Trophoblast cell (in vitro differentiated cells and primary cell): ENCODE measurements around the gene PSMC3.

Experiments
- DNase-seq, 2 donors: peaks; one replicate each; pipeline ENCODE4 v3.0.0-alpha.2; 2016
- H2AFZ ChIP-seq: 2 replicates; pipeline ENCODE4 v1.6.1; 2013; ENCODE audit warnings: low read length, moderate library complexity, mild to moderate bottlenecking; ENCODE audit not compliant: insufficient read depth, poor library complexity
- H2AK5ac ChIP-seq: 2 replicates; pipeline ENCODE4 v1.6.1; 2013; ENCODE audit warnings: mild to moderate bottlenecking, low read length
- H2BK120ac ChIP-seq: 2 replicates; pipeline ENCODE4 v1.6.1; 2013; ENCODE audit warnings: low read length, mild to moderate bottlenecking, moderate library complexity; ENCODE audit not compliant: insufficient read depth, poor library complexity
- H2BK12ac ChIP-seq: 2 replicates; pipeline ENCODE4 v1.6.1; 2013; ENCODE audit warnings: mild to moderate bottlenecking, low read length, moderate library complexity
- H2BK5ac ChIP-seq: 2 replicates; pipeline ENCODE4 v1.6.1; 2013; ENCODE audit warnings: low read length, low read depth, moderate library complexity, mild to moderate bottlenecking; ENCODE audit not compliant: poor library complexity
- H3K14ac ChIP-seq: 2 replicates; pipeline ENCODE4 v1.6.1; 2013; ENCODE audit warnings: mild to moderate bottlenecking, low read length
- H3K18ac ChIP-seq: 2 replicates; pipeline ENCODE4 v1.6.1; 2013; ENCODE audit warnings: mild to moderate bottlenecking, low read length
- H3K23ac ChIP-seq: 2 replicates; pipeline ENCODE4 v1.6.1; 2013; ENCODE audit warnings: low read length
- H3K27ac ChIP-seq: 2 replicates; pipeline ENCODE4 v1.5.1; 2013; ENCODE audit warnings: low read depth, mild to moderate bottlenecking, inconsistent platforms, low read length, moderate library complexity
- H3K27me3 ChIP-seq: 2 replicates; pipeline ENCODE4 v1.6.1; 2013; ENCODE audit warnings: inconsistent platforms, mild to moderate bottlenecking, low read length, moderate library complexity; ENCODE audit not compliant: insufficient read depth
- H3K36me3 ChIP-seq, 2 experiments: 1 replicate in 1 of 2; 2 replicates in 1 of 2; pipeline ENCODE4 v1.6.1; 2013; ENCODE audit warnings: low read length in 2 of 2, mild to moderate bottlenecking in 2 of 2, moderate library complexity in 1 of 2; ENCODE audit not compliant: insufficient read depth in 2 of 2, control insufficient read depth in 1 of 2
- H3K4ac ChIP-seq: 2 replicates; pipeline ENCODE4 v1.6.1; 2013; ENCODE audit warnings: low read depth, mild to moderate bottlenecking, low read length, moderate library complexity
- H3K4me1 ChIP-seq, 2 experiments: 1 replicate in 1 of 2; 2 replicates in 1 of 2; pipeline ENCODE4 v1.6.1; 2013; ENCODE audit warnings: low read length in 2 of 2, mild to moderate bottlenecking in 2 of 2, moderate library complexity in 1 of 2; ENCODE audit not compliant: insufficient read depth in 2 of 2, control insufficient read depth in 1 of 2
- H3K4me2 ChIP-seq: 2 replicates; pipeline ENCODE4 v1.6.1; 2013; ENCODE audit warnings: inconsistent platforms, mild to moderate bottlenecking, low read length, moderate library complexity
- H3K4me3 ChIP-seq: 2 replicates; pipeline ENCODE4 v1.5.1; 2013; ENCODE audit warnings: mild to moderate bottlenecking, low read depth, low read length, inconsistent platforms
- H3K79me1 ChIP-seq: one replicate; pipeline ENCODE4 v1.6.1; 2013; ENCODE audit warnings: low read length
- H3K79me2 ChIP-seq: 2 replicates; pipeline ENCODE4 v1.6.1; 2013; ENCODE audit warnings: low read length, mild to moderate bottlenecking; ENCODE audit not compliant: control insufficient read depth, insufficient read depth, poor library complexity
- H3K9ac ChIP-seq: 2 replicates; pipeline ENCODE4 v1.6.1; 2013; ENCODE audit warnings: mild to moderate bottlenecking, low read length
- H3K9me3 ChIP-seq: 2 replicates; pipeline ENCODE4 v1.6.1; 2013; ENCODE audit warnings: low read depth, mild to moderate bottlenecking, control low read depth, inconsistent platforms, low read length; ENCODE audit not compliant: insufficient read depth
- H4K12ac ChIP-seq: 2 replicates; pipeline ENCODE4 v1.6.1; 2013; ENCODE audit warnings: low read depth, mild to moderate bottlenecking, low read length, moderate library complexity
- H4K8ac ChIP-seq: 2 replicates; pipeline ENCODE4 v1.6.1; 2013; ENCODE audit warnings: low read depth, mild to moderate bottlenecking, low read length, moderate library complexity
- H4K91ac ChIP-seq: one replicate; pipeline ENCODE4 v1.6.1; 2013; ENCODE audit warnings: low read depth, mild to moderate bottlenecking, low read length, moderate library complexity
- WGBS: extraction: QIAGEN DNeasy Blood & Tissue Kit; methylation state at CpG from one replicate; pipeline ENCODE4 v1.1.7; 2013; ENCODE audit warnings: missing lambda C conversion rate; ENCODE audit not compliant: insufficient read length, insufficient coverage; ENCODE audit errors: extremely low coverage; 5-methylcytosine and 5-hydroxymethylcytosine counted together

PSMC3 gene

DNA sequence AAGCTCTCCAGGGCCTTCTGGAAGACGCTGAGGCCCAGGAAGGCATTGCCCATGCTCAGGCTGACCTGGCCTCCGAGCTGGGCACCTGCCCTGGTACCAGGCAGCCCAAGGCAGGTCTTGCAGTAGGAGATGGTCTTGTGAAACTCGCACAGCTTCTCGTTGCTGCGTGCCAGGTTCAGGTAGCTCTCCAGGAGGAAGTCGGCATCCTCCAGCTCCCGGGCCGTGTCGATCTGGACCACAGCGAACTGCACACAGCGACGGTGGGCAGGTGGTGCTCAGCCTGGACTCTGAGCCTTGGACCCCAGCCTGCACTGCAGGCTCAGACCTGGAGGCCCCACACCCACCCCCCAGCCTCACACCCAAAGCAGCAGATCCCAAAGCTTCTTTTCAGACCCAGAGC lies 21.7 kb upstream of the PSMC3 start:
- H3K79me1 ChIP-seq: no peaks in the 10 kb centered on the region
- H4K12ac ChIP-seq: no peak overlapping the region
- no peak overlapping the region for H4K91ac ChIP-seq
- no peaks in the 10 kb centered on the region for H3K79me2 ChIP-seq
- H3K9ac ChIP-seq: no peak overlapping the region
- H3K4me3 ChIP-seq: no peak overlapping the region
- no peaks in the 10 kb centered on the region for H3K27me3 ChIP-seq
- no peak overlapping the region for H2AFZ ChIP-seq
- H3K4me1 ChIP-seq: no peaks in the 10 kb centered on the region
- no peak overlapping the region for H2BK120ac ChIP-seq
- H3K27ac ChIP-seq: no peak overlapping the region
- H3K36me3 ChIP-seq: no peaks in the 10 kb centered on the region
- H2BK5ac ChIP-seq: no peak overlapping the region
- H3K9me3 ChIP-seq: no peaks in the 10 kb centered on the region
- H3K14ac ChIP-seq: no peak overlapping the region
- no peak overlapping the region for H2AK5ac ChIP-seq
- H3K4ac ChIP-seq: no peak overlapping the region
- H4K8ac ChIP-seq: no peak overlapping the region
- no CpG with 5 or more reads among the region's 12 CpGs for WGBS
- no peak overlapping the region for H2BK12ac ChIP-seq
- DNase-seq: no peak
- no peak overlapping the region for H3K18ac ChIP-seq
- H3K4me2 ChIP-seq: no peak overlapping the region
- no peak overlapping the region for H3K23ac ChIP-seq

DNA sequence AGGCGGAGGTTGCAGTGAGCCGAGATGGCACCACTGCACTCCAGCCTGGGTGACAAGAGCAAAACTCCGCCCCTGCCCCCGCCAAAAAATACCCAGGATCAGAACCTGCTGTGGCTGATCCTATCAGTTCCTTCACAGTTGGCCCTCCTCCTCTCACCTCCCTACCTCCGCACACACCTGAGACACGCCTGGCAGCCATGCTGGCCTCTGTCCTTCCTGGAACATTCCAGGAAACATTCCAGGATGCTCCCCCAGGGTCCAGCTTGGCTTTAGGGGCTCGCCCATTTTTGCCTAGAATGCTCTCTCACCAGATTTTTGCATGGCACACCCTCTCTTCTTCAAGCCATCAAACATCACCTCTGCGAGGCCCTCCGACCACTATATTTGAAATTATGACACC lies 20.6 kb upstream of the PSMC3 start:
- Histone ChIP-seq H3K4me1 (no peaks in the 10 kb centered on the region), H3K27me3 (no peaks in the 10 kb centered on the region), H3K36me3 (no peaks in the 10 kb centered on the region), H2BK5ac (no peak overlapping the region), H3K9ac (no peak overlapping the region), H3K4me2 (no peak overlapping the region), H2AFZ (no peak overlapping the region), H3K14ac (no peak overlapping the region), H3K4me3 (no peak overlapping the region), H3K4ac (no peak overlapping the region), H2BK12ac (no peak overlapping the region), H3K79me1 (no peaks in the 10 kb centered on the region), H2AK5ac (no peak overlapping the region), H3K9me3 (no peaks in the 10 kb centered on the region), H4K91ac (no peak overlapping the region), H4K12ac (no peak overlapping the region), H3K79me2 (no peaks in the 10 kb centered on the region), H3K18ac (no peak overlapping the region), H2BK120ac (no peak overlapping the region), H3K27ac (no peak overlapping the region), H4K8ac (no peak overlapping the region), H3K23ac (no peak overlapping the region)
- DNase-seq: no peak
- WGBS: no CpG with 5 or more reads among the region's 9 CpGs

DNA sequence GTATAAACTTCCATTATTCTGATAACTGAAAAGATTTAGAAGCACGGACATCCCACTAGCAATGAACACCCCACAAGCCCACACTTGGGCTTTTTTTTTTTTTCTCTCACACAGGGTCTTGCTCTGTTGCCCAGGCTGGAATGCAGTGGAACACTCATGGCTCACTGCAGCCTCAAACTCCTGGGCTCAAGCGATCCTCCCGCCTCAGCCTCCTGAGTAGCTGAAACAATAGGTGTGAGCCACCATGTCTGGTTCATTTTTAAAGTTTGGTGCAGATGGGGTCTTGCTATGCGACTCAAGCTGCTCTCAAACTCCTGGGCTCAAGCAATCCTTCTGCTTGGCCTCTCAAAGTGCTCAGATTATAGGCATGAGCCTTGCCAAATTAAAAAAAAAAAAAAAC lies 19.6 kb upstream of the PSMC3 start:
- Histone ChIP-seq H2AK5ac (no peak overlapping the region), H4K91ac (no peak overlapping the region), H4K12ac (no peak overlapping the region), H2BK120ac (no peak overlapping the region), H3K79me1 (no peaks in the 10 kb centered on the region), H2BK12ac (no peak overlapping the region), H3K18ac (no peak overlapping the region), H3K23ac (no peak overlapping the region), H3K27ac (no peak overlapping the region), H3K4me1 (no peaks in the 10 kb centered on the region), H3K14ac (no peak overlapping the region), H3K36me3 (no peaks in the 10 kb centered on the region), H3K9ac (no peak overlapping the region), H3K79me2 (no peaks in the 10 kb centered on the region), H3K9me3 (no peaks in the 10 kb centered on the region), H3K4me2 (no peak overlapping the region), H3K27me3 (no peaks in the 10 kb centered on the region), H4K8ac (no peak overlapping the region), H2AFZ (no peak overlapping the region), H3K4me3 (no peak overlapping the region), H3K4ac (no peak overlapping the region), H2BK5ac (no peak overlapping the region)
- no peak for DNase-seq
- WGBS: no CpG with 5 or more reads among the region's 4 CpGs

DNA sequence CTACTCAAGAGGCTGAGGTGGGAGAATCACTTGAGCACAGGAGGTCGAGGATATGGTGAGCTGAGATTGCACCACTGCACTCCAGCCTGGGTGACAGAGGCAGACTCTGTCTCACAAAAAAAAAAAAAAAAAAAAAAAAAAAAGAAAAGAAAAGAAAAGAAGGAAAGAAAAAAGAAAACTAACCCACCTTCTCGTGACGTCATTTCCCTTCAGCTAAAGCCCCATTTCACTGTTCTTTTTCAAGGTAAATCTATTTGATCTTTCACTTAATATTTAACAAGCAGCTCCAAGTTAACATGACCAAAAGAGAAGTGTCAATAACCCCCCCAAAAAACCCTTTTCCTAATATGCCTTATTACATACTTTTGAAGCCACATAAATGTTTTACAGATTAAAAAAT lies 17.6 kb upstream of the PSMC3 start:
- no CpG with 5 or more reads among the region's 3 CpGs for WGBS
- Histone ChIP-seq H2AK5ac (no peak overlapping the region), H2BK12ac (no peak overlapping the region), H2BK5ac (no peak overlapping the region), H3K36me3 (no peaks in the 10 kb centered on the region), H3K18ac (no peak overlapping the region), H3K14ac (no peak overlapping the region), H3K79me1 (no peaks in the 10 kb centered on the region), H3K4ac (no peak overlapping the region), H3K27ac (no peak overlapping the region), H3K4me1 (no peaks in the 10 kb centered on the region), H3K23ac (no peak overlapping the region), H3K79me2 (no peaks in the 10 kb centered on the region), H3K4me3 (no peak overlapping the region), H3K4me2 (no peak overlapping the region), H3K27me3 (no peaks in the 10 kb centered on the region), H4K12ac (no peak overlapping the region), H2AFZ (no peak overlapping the region), H2BK120ac (no peak overlapping the region), H3K9me3 (no peaks in the 10 kb centered on the region), H4K91ac (no peak overlapping the region), H3K9ac (no peak overlapping the region), H4K8ac (no peak overlapping the region)
- DNase-seq: no peak
